H1 (cell line): ENCODE measurements around the gene SLC35E1. TPM values are rescaled to one million over a fixed set of nuclear protein-coding genes. Genes with fewer than 3 reads are reported as not detected.

Experiments used
- CEBPB ChIP-seq: IDR thresholded peaks from 2 replicates; pipeline ENCODE4 v1.6.1; 2012; ENCODE audit warnings: low read depth, low read length
- KDM1A ChIP-seq: fragments of 200-600, 300-600 bp; sonication (generic); IDR thresholded peaks from 2 replicates; pipeline ENCODE4 v1.7.1; 2016; ENCODE audit warnings: mild to moderate bottlenecking, low read length, borderline replicate concordance
- NANOG ChIP-seq: IDR thresholded peaks from 2 replicates; pipeline ENCODE4 v1.6.1; 2011; ENCODE audit warnings: low read length, low read depth, mild to moderate bottlenecking, inconsistent platforms; ENCODE audit not compliant: insufficient read depth, poor library complexity, severe bottlenecking
- polyA plus RNA-seq, 7 experiments: library from polyadenylated mRNA; depleted of rRNA in 3 of 7; stranded (reverse) in 5 of 7; unstranded in 2 of 7; fragments of >200 nt in 5 of 7; fragments of 200-250 nt in 2 of 7; gene quantifications; 1 replicate in 5 of 7; 2 replicates in 1 of 7; 4 replicates in 1 of 7; pipeline versions ENCODE4 v1.2.1 to v1.2.3, GENCODE V29; 2011 to 2013; ENCODE audit warnings: missing spikeins in 2 of 7, mixed read lengths in 2 of 7
- total RNA-seq: library from RNA; stranded (reverse); fragmentation: NEBNext Ultra II Directional; extraction: Animal tissue kit (Norgen Biotek cat#: 25700); gene quantifications from 2 replicates; pipeline ENCODE4 v1.2.1, GENCODE V29; 2021

The SLC35E1 gene
- total and polyA plus RNA-seq, 2 of the 8 experiments (the other 6 are each of a cell fraction or from before 2014, with no cell fraction given): 26.0 to 31.9 TPM

- no peak for TF ChIP-seq KDM1A
- TF ChIP-seq CEBPB: no peak
- no peak for TF ChIP-seq NANOG
Observed at GRCh38 chr19:16566702-16567101, 5.5 kb downstream of the SLC35E1 start (continued).
